Vagina (tissue), 2 donors: ENCODE data around the gene TEX22. TPM values are rescaled to one million over a fixed set of nuclear protein-coding genes. Genes with fewer than 3 reads are reported as not detected.
A peak's percentile ranks its signal among the peaks of the same experiment; 100 is the strongest.

ENCODE experiments used
- DNase-seq, 2 donors: peaks; one replicate each; pipeline ENCODE4 v3.0.0-alpha.2; 2017; ENCODE audit errors: extremely low spot score in 2 of 2
- H3K27ac ChIP-seq: fragments of 200-600 bp; sonication (generic); one replicate; pipeline ENCODE4 v1.5.1; 2019
- H3K27me3 ChIP-seq: fragments of 200-600 bp; sonication (generic); one replicate; pipeline ENCODE4 v1.5.1; 2019
- H3K36me3 ChIP-seq, 2 donors: fragments of 200-600 bp; sonication (generic); one replicate each; pipeline ENCODE4 v1.5.1; 2017 to 2019
- H3K4me1 ChIP-seq: fragments of 200-600 bp; sonication (generic); one replicate; pipeline ENCODE4 v1.5.1; 2019
- H3K4me3 ChIP-seq, 2 donors: fragments of 200-600 bp; sonication (generic); 1 replicate in 1 of 2; 2 replicates in 1 of 2; pipeline ENCODE4 v1.5.1; 2016 to 2019
- H3K9me3 ChIP-seq: fragments of 200-600 bp; sonication (generic); one replicate; pipeline ENCODE4 v1.5.1; 2019
- CTCF ChIP-seq, 3 experiments: fragments of 450-650 bp in 2 of 3; fragments of 200-600 bp in 1 of 3; sonication (generic) in 1 of 3; IDR thresholded peaks; one replicate each; pipeline ENCODE4 v1.5.1; 2017 to 2019; ENCODE audit warnings: antibody characterized with exemption in 3 of 3, mild to moderate bottlenecking in 2 of 3, moderate library complexity in 2 of 3
- POLR2A ChIP-seq, 2 donors: fragments of 450-650 bp; IDR thresholded peaks; one replicate each; pipeline ENCODE4 v1.6.1; 2017; ENCODE audit warnings: antibody characterized with exemption in 2 of 2, mild to moderate bottlenecking in 2 of 2, moderate library complexity in 2 of 2
- POLR2AphosphoS5 ChIP-seq, 2 donors: sonication (generic); formaldehyde crosslinking; IDR thresholded peaks; one replicate each; pipeline ENCODE4 v1.9.0; 2017; ENCODE audit warnings: antibody characterized with exemption in 2 of 2, mild to moderate bottlenecking in 2 of 2, low read depth in 1 of 2; ENCODE audit not compliant: insufficient read depth in 1 of 2
- intact Hi-C: fragments of 100-400 bp; cut with DNase I; formaldehyde crosslinking; loops from one replicate; pipeline ENCODE4 v1.15.1; 2023
- total RNA-seq: library from RNA; depleted of rRNA; stranded (reverse); fragments of >200 nt; gene quantifications from one replicate; pipeline ENCODE4 v1.2.3, GENCODE V29; 2016

The TEX22 gene
- total RNA-seq, 1 donor from 2014 or later, result not detected

DNA sequence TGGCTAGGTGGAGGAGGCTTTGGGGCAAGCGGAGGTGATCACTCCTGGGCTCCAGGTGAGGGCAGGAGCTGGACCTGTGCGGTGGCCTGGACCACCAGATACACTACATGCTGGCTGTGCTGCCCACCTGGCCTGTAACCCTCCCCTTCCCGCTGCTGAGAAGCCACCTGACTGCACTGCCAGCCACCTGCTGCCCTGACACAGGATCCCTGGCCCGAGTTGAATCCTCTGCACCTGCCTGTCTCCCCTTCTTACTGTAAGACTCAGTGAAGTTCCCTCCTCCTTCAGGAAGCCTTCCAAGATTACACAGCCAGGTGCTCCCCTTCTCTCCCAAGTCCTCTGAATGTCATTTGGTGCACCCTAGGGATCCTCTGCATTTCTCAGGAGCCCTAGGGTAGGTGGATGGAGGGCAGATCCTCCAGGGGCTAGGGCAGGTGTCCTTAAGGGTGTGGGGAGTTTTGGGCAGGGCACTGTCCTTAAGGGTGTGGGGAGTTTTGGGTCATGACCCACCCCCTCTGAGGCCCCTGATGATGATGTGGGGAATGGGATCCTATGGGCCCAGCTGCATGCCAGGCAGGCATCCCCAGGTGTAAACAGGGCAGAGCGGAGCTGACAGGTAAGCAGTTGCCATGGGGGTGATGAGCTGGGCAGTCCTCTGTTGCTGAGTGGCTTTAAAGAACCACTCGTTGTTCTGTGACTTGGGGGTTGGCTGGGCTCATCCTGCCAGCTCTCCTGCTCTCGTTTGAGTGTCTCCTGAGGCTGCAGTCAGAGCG lies 14.6 kb downstream of the TEX22 start:
- TF ChIP-seq POLR2AphosphoS5 (IDR thresholded peaks at IDR 0.05; ENCODE audit: insufficient read depth in 1 of 2, low read depth in 1 of 2) (no peak), POLR2A (IDR thresholded peaks at IDR 0.05) (no peak), CTCF (IDR thresholded peaks at IDR 0.05) (no peak)
- H3K27me3 ChIP-seq, result no peaks in the 10 kb centered on the region
- H3K4me1 ChIP-seq, result peaks cover 27% of the 10 kb centered on the region
- no peak overlapping the region for H3K27ac ChIP-seq
- intact Hi-C loops, result no loop called here
- H3K9me3 ChIP-seq, result no peaks in the 10 kb centered on the region
- H3K36me3 ChIP-seq, result no peaks in the 10 kb centered on the region
- peak in 1 of 2 donors; percentile 67 for DNase-seq
- no peak overlapping the region for H3K4me3 ChIP-seq

DNA sequence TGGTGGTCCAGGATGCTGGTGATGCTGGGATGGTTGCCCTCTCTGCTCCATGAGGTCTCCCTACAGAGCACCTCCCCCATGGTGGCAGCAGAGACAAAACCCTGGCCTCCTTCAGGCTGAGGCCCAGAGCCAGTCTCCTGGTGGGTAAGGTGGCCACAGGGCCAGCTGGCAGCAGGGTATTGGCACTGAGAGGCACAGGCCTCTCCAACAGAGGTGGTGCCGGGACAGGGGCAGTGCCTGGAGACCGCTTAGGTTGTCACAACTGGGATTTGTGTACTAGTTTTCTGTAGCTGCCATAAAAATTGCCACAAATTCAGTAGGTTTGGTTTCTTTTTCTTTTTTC lies 15.2 kb downstream of the TEX22 start:
- H3K9me3 ChIP-seq, result no peaks in the 10 kb centered on the region
- no peaks in the 10 kb centered on the region for H3K36me3 ChIP-seq
- peaks cover 27% of the 10 kb centered on the region for H3K4me1 ChIP-seq
- no peaks in the 10 kb centered on the region for H3K27me3 ChIP-seq
- H3K4me3 ChIP-seq, result no peak overlapping the region
- TF ChIP-seq CTCF (IDR thresholded peaks at IDR 0.05) (no peak), POLR2A (IDR thresholded peaks at IDR 0.05) (no peak), POLR2AphosphoS5 (IDR thresholded peaks at IDR 0.05; ENCODE audit: insufficient read depth in 1 of 2, low read depth in 1 of 2) (no peak)
- no peak for DNase-seq
- no peak overlapping the region for H3K27ac ChIP-seq
- intact Hi-C loops, result no loop called here

DNA sequence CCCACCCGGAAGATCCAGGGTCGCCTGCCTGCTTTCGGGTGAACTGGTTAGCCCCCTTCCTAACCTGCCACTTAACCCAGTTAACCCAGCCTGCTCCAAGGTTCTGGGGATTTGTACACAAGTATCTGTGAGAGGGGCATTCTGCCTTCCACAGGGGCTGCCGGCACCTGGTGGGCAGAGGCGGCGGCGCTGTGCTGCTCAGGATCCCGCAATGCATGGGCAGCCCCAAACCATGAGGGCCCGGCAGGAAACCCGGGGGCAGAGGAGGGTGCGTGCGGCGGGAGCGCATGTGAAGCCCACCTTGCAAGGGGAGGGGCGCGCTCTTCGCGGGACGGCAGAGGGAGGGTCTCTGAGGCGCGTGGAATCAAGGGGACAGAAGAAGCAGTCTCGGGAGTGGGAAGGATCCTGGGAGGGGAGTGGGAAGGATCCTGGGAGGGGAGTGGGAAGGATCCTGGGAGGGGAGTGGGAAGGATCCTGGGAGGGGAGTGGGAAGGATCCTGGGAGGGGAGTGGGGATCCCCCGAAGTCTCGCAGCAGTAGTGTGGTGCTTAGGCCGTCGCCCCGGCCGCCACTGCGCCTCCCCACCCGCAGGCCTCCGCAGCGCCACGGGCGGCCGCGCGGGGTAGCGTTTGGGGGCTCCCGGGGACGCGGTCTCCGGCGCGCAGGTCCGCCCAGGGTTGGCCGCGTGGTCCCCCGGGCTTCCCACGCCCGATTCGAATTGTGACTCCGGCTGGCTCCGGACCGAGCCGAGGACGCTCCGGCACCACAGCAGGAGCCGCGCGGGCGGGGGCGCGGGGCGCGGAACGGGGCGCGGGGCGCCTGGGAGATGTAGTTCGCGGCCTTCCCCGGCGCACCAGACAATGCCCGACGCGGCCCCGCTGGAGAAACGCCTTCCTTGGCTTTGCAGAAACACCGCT lies 16.4 kb downstream of the TEX22 start:
- Histone ChIP-seq H3K27me3 (no peaks in the 10 kb centered on the region), H3K27ac (peak overlapping the region; percentile 30), H3K9me3 (no peaks in the 10 kb centered on the region), H3K4me1 (peaks cover 37% of the 10 kb centered on the region), H3K36me3 (no peaks in the 10 kb centered on the region), H3K4me3 (peak overlapping the region; percentile 51 to 62)
- DNase-seq, result peak in 1 of 2 donors; percentile 62
- TF ChIP-seq CTCF (IDR thresholded peaks at IDR 0.05) (peak; percentile 28 to 67 (median 51)), POLR2A (IDR thresholded peaks at IDR 0.05) (no peak)
- intact Hi-C loops, result no loop called here

GRCh38 chr14:105415481-105416428 lies 17.4 kb downstream of the TEX22 start:
- H3K27ac ChIP-seq, result peak overlapping the region; percentile 30
- peak overlapping the region; percentile 51 to 62 for H3K4me3 ChIP-seq
- H3K27me3 ChIP-seq, result no peaks in the 10 kb centered on the region
- DNase-seq, result no peak
- H3K9me3 ChIP-seq, result no peaks in the 10 kb centered on the region
- intact Hi-C loops, result no loop called here
- no peak for TF ChIP-seq POLR2AphosphoS5 (IDR thresholded peaks at IDR 0.05; ENCODE audit: insufficient read depth in 1 of 2, low read depth in 1 of 2)
- TF ChIP-seq POLR2A (IDR thresholded peaks at IDR 0.05), result no peak
- no peak for TF ChIP-seq CTCF (IDR thresholded peaks at IDR 0.05)
- no peaks in the 10 kb centered on the region for H3K36me3 ChIP-seq
- peaks cover 41% of the 10 kb centered on the region for H3K4me1 ChIP-seq
